Vagina (tissue), 2 donors: ENCODE data around the gene CRMP1.

ENCODE experiments used
- POLR2A ChIP-seq, 2 donors: fragments of 450-650 bp; IDR thresholded peaks; one replicate each; pipeline ENCODE4 v1.6.1; 2017; ENCODE audit warnings: antibody characterized with exemption in 2 of 2, mild to moderate bottlenecking in 2 of 2, moderate library complexity in 2 of 2
- POLR2AphosphoS5 ChIP-seq, 2 donors: sonication (generic); formaldehyde crosslinking; IDR thresholded peaks; one replicate each; pipeline ENCODE4 v1.9.0; 2017; ENCODE audit warnings: antibody characterized with exemption in 2 of 2, mild to moderate bottlenecking in 2 of 2, low read depth in 1 of 2; ENCODE audit not compliant: insufficient read depth in 1 of 2

- no peak for TF ChIP-seq POLR2AphosphoS5 (IDR thresholded peaks at IDR 0.05; ENCODE audit: insufficient read depth in 1 of 2, low read depth in 1 of 2)
- TF ChIP-seq POLR2A (IDR thresholded peaks at IDR 0.05) = no peak
Measured at GRCh38 chr4:5878359-5878758, 14.5 kb downstream of the CRMP1 start.
